ENCODE measurements around the gene DFFA. TPM values are rescaled to one million over a fixed set of nuclear protein-coding genes. Genes with fewer than 3 reads are reported as not detected.

Gene DFFA
- total and polyA plus RNA-seq, 2 donors (not counting 1 experiment from before 2014, with no cell fraction given): 27.8 to 33.5 TPM

- no peaks in the 10 kb centered on the region for H3K9me3 ChIP-seq (ENCODE audit: control insufficient read depth, insufficient read depth, low read depth, low read length)
- H3K4me1 ChIP-seq (ENCODE audit: control insufficient read depth, extremely low read depth, insufficient read depth, low read length): no peaks in the 10 kb centered on the region
- no peak overlapping the region for H3K4me3 ChIP-seq (replicated peaks in 1 of 4; ENCODE audit: control extremely low read depth in 1 of 4, insufficient read depth in 1 of 4, low read depth in 3 of 4, low read length in 4 of 4)
- no peaks in the 10 kb centered on the region for H3K27me3 ChIP-seq (ENCODE audit: control insufficient read depth, insufficient read depth, low read length)
- no peak overlapping the region for H3K4me2 ChIP-seq (ENCODE audit: extremely low read depth, insufficient read depth, low read length)
- H3K27ac ChIP-seq (ENCODE audit: insufficient read depth, low read length): no peak overlapping the region
- TF ChIP-seq CTCF (conservative IDR thresholded peaks at IDR 0.05 in 1 of 2, IDR thresholded peaks at IDR 0.05 in 1 of 2; ENCODE audit: low read depth in 1 of 2, low read length in 2 of 2): no peak
- TF ChIP-seq EZH2 (IDR thresholded peaks at IDR 0.05; ENCODE audit: low read length, missing control alignments): no peak
- DNase-seq (ENCODE audit: low read depth in 2 of 2): no peak
- no peak overlapping the region for H3K9ac ChIP-seq (ENCODE audit: insufficient read depth, low read length)
- peaks cover 21% of the 10 kb centered on the region for H3K79me2 ChIP-seq (ENCODE audit: control insufficient read depth, insufficient read depth, low read length)
- H4K20me1 ChIP-seq (ENCODE audit: control insufficient read depth, extremely low read depth, insufficient read depth, low read length): no peaks in the 10 kb centered on the region
- no peak overlapping the region for H2AFZ ChIP-seq (ENCODE audit: low read length)
- H3K36me3 ChIP-seq (ENCODE audit: control insufficient read depth, insufficient read depth, low read length): no peaks in the 10 kb centered on the region
These were observed 17.1 kb upstream of the DFFA start for GRCh38 chr1:10489291-10490055.

GRCh38 chr1:10484521-10484920, 12.2 kb upstream of the DFFA start:
- peaks cover 24% of the 10 kb centered on the region for H3K79me2 ChIP-seq (ENCODE audit: control insufficient read depth, insufficient read depth, low read length)
- no peak overlapping the region for H3K4me3 ChIP-seq (replicated peaks in 1 of 4; ENCODE audit: control extremely low read depth in 1 of 4, insufficient read depth in 1 of 4, low read depth in 3 of 4, low read length in 4 of 4)
- no peaks in the 10 kb centered on the region for H3K36me3 ChIP-seq (ENCODE audit: control insufficient read depth, insufficient read depth, low read length)
- H3K27ac ChIP-seq (ENCODE audit: insufficient read depth, low read length): no peak overlapping the region
- no peaks in the 10 kb centered on the region for H3K9me3 ChIP-seq (ENCODE audit: control insufficient read depth, insufficient read depth, low read depth, low read length)
- TF ChIP-seq CTCF (conservative IDR thresholded peaks at IDR 0.05 in 1 of 2, IDR thresholded peaks at IDR 0.05 in 1 of 2; ENCODE audit: low read depth in 1 of 2, low read length in 2 of 2) (no peak), EZH2 (IDR thresholded peaks at IDR 0.05; ENCODE audit: low read length, missing control alignments) (no peak)
- H3K4me1 ChIP-seq (ENCODE audit: control insufficient read depth, extremely low read depth, insufficient read depth, low read length): no peaks in the 10 kb centered on the region
- DNase-seq (ENCODE audit: low read depth in 2 of 2): peak in 1 of 2 donors; percentile 12
- no peak overlapping the region for H3K9ac ChIP-seq (ENCODE audit: insufficient read depth, low read length)
- H3K27me3 ChIP-seq (ENCODE audit: control insufficient read depth, insufficient read depth, low read length): no peaks in the 10 kb centered on the region
- H4K20me1 ChIP-seq (ENCODE audit: control insufficient read depth, extremely low read depth, insufficient read depth, low read length): no peaks in the 10 kb centered on the region
- no peak overlapping the region for H3K4me2 ChIP-seq (ENCODE audit: extremely low read depth, insufficient read depth, low read length)
- no peak overlapping the region for H2AFZ ChIP-seq (ENCODE audit: low read length)

DNA sequence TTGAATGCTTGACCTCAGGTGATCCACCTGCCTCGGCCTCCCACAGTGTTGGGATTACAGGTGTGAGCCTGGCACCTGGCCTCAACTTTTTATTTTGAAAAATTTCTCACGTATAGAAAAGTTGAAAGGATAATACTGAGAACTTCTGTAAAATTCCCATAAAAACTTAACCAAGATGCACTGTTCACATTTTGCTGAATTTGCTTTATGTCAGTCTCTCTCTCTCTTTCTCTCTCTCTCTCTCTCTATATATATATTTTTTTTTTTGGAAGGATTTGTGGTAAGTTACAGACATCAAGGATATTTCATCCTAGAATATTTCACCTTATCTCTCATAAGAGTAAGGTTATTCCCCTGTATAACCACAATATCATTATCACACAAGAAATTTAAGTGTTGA, 8.3 kb upstream of the DFFA start:
- H3K9ac ChIP-seq (ENCODE audit: insufficient read depth, low read length): no peak overlapping the region
- H3K27ac ChIP-seq (ENCODE audit: insufficient read depth, low read length): no peak overlapping the region
- H3K4me3 ChIP-seq (replicated peaks in 1 of 4; ENCODE audit: control extremely low read depth in 1 of 4, insufficient read depth in 1 of 4, low read depth in 3 of 4, low read length in 4 of 4): no peak overlapping the region
- H3K4me2 ChIP-seq (ENCODE audit: extremely low read depth, insufficient read depth, low read length): no peak overlapping the region
- peaks cover 40% of the 10 kb centered on the region for H3K79me2 ChIP-seq (ENCODE audit: control insufficient read depth, insufficient read depth, low read length)
- no peaks in the 10 kb centered on the region for H4K20me1 ChIP-seq (ENCODE audit: control insufficient read depth, extremely low read depth, insufficient read depth, low read length)
- no peak for TF ChIP-seq EZH2 (IDR thresholded peaks at IDR 0.05; ENCODE audit: low read length, missing control alignments)
- TF ChIP-seq CTCF (conservative IDR thresholded peaks at IDR 0.05 in 1 of 2, IDR thresholded peaks at IDR 0.05 in 1 of 2; ENCODE audit: low read depth in 1 of 2, low read length in 2 of 2): no peak
- DNase-seq (ENCODE audit: low read depth in 2 of 2): no peak
- H2AFZ ChIP-seq (ENCODE audit: low read length): no peak overlapping the region
- H3K4me1 ChIP-seq (ENCODE audit: control insufficient read depth, extremely low read depth, insufficient read depth, low read length): no peaks in the 10 kb centered on the region
- H3K36me3 ChIP-seq (ENCODE audit: control insufficient read depth, insufficient read depth, low read length): no peaks in the 10 kb centered on the region
- H3K27me3 ChIP-seq (ENCODE audit: control insufficient read depth, insufficient read depth, low read length): no peaks in the 10 kb centered on the region
- H3K9me3 ChIP-seq (ENCODE audit: control insufficient read depth, insufficient read depth, low read depth, low read length): no peaks in the 10 kb centered on the region
